ENCODE measurements around the gene TRAM2. TPM values are rescaled to one million over a fixed set of nuclear protein-coding genes. Genes with fewer than 3 reads are reported as not detected.
A peak's percentile ranks its signal among the peaks of the same experiment; 100 is the strongest.

Gene TRAM2
- total and polyA plus RNA-seq, 2 of the 13 experiments (the other 11 are each of a cell fraction or from before 2014, with no cell fraction given): 49.1 to 72.5 TPM

GRCh38 chr6:52517502-52518278 lies 59.2 kb downstream of the TRAM2 start (continued):
- TF ChIP-seq ARHGAP35 (CRISPR knock-in tag; IDR thresholded peaks at IDR 0.05; ENCODE audit: borderline replicate concordance): no peak
- no peak for TF ChIP-seq ZNF253 (CRISPR knock-in tag; IDR thresholded peaks at IDR 0.05; ENCODE audit: borderline replicate concordance)
- no peak for TF ChIP-seq ZNF512B (CRISPR knock-in tag; IDR thresholded peaks at IDR 0.05; ENCODE audit: borderline replicate concordance)
- TF ChIP-seq ZNF878 (CRISPR knock-in tag; IDR thresholded peaks at IDR 0.05): peak; percentile 65
- no peak; the same call in 1 of the 2 replicates for TF ChIP-seq SMYD3 (CRISPR knock-in tag; IDR thresholded peaks at IDR 0.05)
- TF ChIP-seq ZNF441 (CRISPR knock-in tag; IDR thresholded peaks at IDR 0.05; ENCODE audit: borderline replicate concordance): peak; percentile 34; the same call in 1 of the 2 replicates
- TF ChIP-seq NFRKB (IDR thresholded peaks at IDR 0.05): no peak
- no peak for TF ChIP-seq CENPX (CRISPR knock-in tag; IDR thresholded peaks at IDR 0.05)
- peak; percentile 37; the same call in 1 of the 2 replicates for TF ChIP-seq ZNF629 (CRISPR knock-in tag; conservative IDR thresholded peaks at IDR 0.05)
- no peak; the same call in 1 of the 2 replicates for TF ChIP-seq NFE2L2 (IDR thresholded peaks at IDR 0.05; ENCODE audit: low read length)
- TF ChIP-seq JARID2 (CRISPR knock-in tag; IDR thresholded peaks at IDR 0.05; ENCODE audit: insufficient replicate concordance): no peak
- TF ChIP-seq ZNF121 (CRISPR knock-in tag; IDR thresholded peaks at IDR 0.05): no peak
- no peak for TF ChIP-seq ZUFSP (CRISPR knock-in tag; IDR thresholded peaks at IDR 0.05; ENCODE audit: borderline replicate concordance)
- TF ChIP-seq ZNF703 (CRISPR knock-in tag; IDR thresholded peaks at IDR 0.05; ENCODE audit: borderline replicate concordance): no peak
- peak; percentile 80 for TF ChIP-seq HOMEZ (CRISPR knock-in tag; IDR thresholded peaks at IDR 0.05; ENCODE audit: low read depth)
- TF ChIP-seq, protein P1, sequence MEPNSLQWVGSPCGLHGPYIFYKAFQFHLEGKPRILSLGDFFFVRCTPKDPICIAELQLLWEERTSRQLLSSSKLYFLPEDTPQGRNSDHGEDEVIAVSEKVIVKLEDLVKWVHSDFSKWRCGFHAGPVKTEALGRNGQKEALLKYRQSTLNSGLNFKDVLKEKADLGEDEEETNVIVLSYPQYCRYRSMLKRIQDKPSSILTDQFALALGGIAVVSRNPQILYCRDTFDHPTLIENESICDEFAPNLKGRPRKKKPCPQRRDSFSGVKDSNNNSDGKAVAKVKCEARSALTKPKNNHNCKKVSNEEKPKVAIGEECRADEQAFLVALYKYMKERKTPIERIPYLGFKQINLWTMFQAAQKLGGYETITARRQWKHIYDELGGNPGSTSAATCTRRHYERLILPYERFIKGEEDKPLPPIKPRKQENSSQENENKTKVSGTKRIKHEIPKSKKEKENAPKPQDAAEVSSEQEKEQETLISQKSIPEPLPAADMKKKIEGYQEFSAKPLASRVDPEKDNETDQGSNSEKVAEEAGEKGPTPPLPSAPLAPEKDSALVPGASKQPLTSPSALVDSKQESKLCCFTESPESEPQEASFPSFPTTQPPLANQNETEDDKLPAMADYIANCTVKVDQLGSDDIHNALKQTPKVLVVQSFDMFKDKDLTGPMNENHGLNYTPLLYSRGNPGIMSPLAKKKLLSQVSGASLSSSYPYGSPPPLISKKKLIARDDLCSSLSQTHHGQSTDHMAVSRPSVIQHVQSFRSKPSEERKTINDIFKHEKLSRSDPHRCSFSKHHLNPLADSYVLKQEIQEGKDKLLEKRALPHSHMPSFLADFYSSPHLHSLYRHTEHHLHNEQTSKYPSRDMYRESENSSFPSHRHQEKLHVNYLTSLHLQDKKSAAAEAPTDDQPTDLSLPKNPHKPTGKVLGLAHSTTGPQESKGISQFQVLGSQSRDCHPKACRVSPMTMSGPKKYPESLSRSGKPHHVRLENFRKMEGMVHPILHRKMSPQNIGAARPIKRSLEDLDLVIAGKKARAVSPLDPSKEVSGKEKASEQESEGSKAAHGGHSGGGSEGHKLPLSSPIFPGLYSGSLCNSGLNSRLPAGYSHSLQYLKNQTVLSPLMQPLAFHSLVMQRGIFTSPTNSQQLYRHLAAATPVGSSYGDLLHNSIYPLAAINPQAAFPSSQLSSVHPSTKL (CRISPR knock-in tag; IDR thresholded peaks at IDR 0.05): peak; percentile 74
- TF ChIP-seq ATAD3A (CRISPR knock-in tag; IDR thresholded peaks at IDR 0.05): no peak
- TF ChIP-seq NR2F1 (CRISPR knock-in tag; IDR thresholded peaks at IDR 0.05): no peak
- peak; percentile 44; the same call in 1 of the 2 replicates for TF ChIP-seq ZNF205 (CRISPR knock-in tag; IDR thresholded peaks at IDR 0.05)

Data from HepG2 (cell line).